Fibroblast of the conjunctiva (primary cell): ENCODE results near the gene GLUD1.
A peak's percentile ranks its signal among the peaks of the same experiment; 100 is the strongest.
"Not testable (repeated sequence)": the region's sequence is repeated elsewhere in the genome, so short reads cannot be mapped to it uniquely, and the experiment has no call there.

Experiments used
- DNase-seq: peaks from one replicate; pipeline ENCODE4 v3.0.0-alpha.2; 2010; ENCODE audit warnings: low read depth

The GLUD1 gene

DNA sequence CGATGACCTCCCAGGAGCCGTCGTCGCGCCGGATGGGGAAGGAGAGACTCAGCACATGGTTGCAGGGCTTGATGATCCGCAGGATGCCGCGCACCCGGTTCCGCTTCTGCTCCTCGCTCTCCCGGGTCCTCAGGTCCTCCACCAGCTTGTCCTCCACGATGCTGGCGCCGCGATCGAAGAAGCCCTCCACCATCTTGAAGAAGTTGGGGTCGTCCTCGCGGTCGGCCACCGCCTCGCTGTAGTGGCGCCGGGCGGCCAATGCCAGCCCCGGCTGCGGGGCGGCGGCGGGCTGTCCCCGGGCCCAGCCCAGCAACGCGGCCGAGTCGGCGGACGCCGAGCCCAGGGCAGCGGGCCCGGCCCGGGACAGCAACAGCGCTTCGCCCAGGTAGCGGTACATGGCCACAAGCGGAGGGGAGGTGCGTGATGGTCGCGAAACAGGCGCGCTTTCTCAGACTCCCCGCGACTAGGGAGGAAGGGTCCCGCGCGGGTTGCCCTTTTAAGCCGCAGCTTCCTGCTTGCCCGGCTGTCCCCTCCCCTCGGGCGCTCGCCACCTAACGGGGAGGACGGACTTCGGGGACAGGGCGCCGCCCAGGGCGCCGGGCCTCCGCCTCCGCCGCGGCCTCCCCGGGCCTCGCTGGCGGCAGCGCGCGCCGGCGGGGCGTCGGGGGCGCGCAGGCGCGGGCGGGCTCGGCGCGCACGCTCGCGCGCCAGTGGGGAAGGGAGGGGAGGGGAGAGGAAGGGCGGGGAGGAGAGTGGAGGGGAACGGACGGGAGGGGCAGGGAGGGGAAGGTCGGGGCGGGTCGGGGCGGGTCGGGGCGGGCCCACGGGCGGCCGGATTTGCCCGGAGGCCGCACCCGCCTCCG is at the start of gene GLUD1, which contains the start of gene SHLD2:
Gene GLUD1 (minus strand): TSS at position 471 of the 863 bp plus-strand sequence. CDS start 74 bp downstream, at position 397.
Gene SHLD2 (plus strand): TSS at position 834 of the 863 bp plus-strand sequence. CDS start 56,149 bp downstream, outside the sequence.
- DNase-seq, result peak; percentile 89

DNA sequence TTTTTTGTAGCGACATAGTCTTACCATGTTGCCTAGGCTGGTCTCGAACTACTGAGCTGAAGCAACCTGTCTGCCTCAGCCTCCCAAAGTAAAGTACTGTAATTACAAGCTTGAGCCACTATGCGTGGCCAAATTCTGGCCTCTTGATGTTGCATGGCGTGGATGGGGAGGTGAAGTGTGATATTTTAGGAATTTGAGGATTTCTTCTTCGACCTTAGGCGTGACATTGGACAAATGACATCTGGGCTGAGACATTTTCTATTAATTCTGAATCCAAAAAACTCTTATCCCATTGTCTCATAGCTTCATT is 48.4 kb upstream of the GLUD1 start:
- not testable (repeated sequence) for DNase-seq

- peak; percentile 10 for DNase-seq
Observed at GRCh38 chr10:87142230-87143108, 47.8 kb upstream of the GLUD1 start.

GRCh38 chr10:87137478-87137877 is 42.8 kb upstream of the GLUD1 start:
- not testable (repeated sequence) for DNase-seq

- not testable (repeated sequence) for DNase-seq
Observed at GRCh38 chr10:87134440-87134839, 39.8 kb upstream of the GLUD1 start.

GRCh38 chr10:87133936-87134335 is 39.3 kb upstream of the GLUD1 start:
- not testable (repeated sequence) for DNase-seq

- not testable (repeated sequence) for DNase-seq
Observed at GRCh38 chr10:87132176-87132575, 37.5 kb upstream of the GLUD1 start.

GRCh38 chr10:87127607-87128156 is 33.0 kb upstream of the GLUD1 start:
- not testable (repeated sequence) for DNase-seq

- not testable (repeated sequence) for DNase-seq
Observed at GRCh38 chr10:87127048-87127447, 32.4 kb upstream of the GLUD1 start.

DNA sequence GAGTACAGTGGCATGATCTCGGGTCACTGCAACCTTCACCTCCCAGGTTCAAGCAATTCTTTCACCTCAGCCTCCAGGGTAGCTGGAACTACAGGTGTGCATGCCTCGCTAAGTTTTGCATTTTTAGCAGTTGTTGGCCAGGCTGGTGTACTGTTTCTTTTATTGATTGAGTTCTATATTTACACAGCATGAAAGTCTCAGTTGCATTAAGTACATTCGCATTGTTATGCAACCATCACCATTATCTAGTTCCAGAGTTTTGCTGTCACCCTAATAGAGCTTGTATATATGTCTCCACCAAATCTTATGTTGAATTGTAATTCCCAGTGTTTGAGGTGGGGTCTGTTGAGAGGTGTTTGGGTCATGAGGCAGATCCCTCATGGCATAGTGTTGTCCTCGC is 28.7 kb upstream of the GLUD1 start:
- not testable (repeated sequence) for DNase-seq

DNA sequence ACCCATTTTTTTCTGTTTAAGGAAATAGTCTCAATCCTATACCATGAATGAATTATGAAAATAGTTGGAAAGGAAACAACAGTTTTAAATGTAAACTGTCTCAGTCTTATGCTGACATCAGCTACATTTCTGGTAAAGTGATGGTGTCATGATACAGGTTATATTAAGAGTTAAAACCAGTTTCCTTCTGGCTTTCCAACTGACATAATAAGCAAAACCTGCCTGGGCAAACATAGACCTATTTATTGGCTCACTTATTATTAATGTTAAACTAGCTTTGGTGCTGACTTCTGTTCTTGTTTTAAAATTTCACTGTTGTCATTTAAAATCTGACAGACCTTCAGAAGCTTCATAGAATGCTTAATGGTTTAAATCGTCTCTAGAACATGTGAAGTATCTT is 24.4 kb upstream of the GLUD1 start:
- DNase-seq, result not testable (repeated sequence)

GRCh38 chr10:87118122-87118521 is 23.5 kb upstream of the GLUD1 start:
- DNase-seq, result not testable (repeated sequence)

DNA sequence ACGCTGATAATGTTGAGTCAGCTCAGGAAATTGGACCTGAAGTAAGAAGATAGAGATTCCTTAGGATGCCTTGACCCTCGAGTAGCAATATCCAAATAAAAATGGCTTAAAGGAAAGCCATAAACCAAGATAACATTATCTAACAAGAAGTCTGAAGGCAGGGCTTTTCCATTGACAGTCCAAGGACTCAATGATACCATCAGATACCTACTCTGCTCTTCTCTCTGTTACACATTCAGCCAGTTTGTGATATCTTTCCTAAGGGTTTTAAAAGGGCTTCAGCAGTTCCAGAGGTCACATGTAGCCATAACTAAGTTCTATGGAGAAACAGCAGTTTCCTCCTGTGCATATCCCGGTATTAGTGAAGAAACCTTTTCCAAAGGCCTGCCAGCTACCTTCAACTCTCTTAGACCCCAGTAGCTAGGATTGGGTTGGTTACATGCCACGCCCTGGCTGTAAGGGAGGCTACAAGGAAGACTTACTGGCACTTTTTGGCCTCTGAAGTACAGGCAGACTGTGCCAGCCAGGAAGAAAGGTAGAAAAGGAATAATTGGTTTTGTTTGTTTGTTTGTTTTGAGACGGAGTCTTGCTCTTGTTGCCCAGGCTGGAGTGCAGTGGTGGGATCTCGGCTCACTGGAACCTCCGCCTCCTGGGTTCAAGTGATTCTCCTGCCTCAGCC is 10.9 kb upstream of the GLUD1 start:
- DNase-seq, result no peak

DNA sequence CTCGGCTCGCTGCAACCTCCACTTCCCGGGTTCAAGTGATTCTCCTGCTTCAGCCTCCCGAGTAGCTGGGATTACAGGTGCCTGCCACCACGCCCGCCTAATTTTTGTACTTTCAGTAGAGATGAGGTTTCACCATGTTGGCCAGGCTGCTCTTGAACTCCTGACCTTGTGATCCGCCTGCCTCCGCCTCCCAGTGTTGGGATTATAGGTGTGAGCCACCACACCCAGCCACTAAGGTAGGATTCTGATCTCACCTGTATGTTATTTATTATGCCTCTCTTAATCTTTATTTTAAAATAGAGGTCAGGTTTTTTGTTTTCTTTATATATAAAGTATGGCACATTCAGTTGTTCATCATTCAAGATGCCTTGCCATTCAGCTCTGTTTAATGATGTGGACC is 10.1 kb upstream of the GLUD1 start:
- DNase-seq, result not testable (repeated sequence)

- no peak for DNase-seq
Observed at GRCh38 chr10:87101996-87102395, 7.4 kb upstream of the GLUD1 start.

- peak; percentile 62 for DNase-seq
Observed at GRCh38 chr10:87095236-87095945, 748 bp upstream of the GLUD1 start.

- no peak for DNase-seq
Observed at GRCh38 chr10:87093632-87094372, 841 bp downstream of the GLUD1 start.

GRCh38 chr10:87092861-87093631 is 1.6 kb downstream of the GLUD1 start:
- DNase-seq, result peak; percentile 26

GRCh38 chr10:87092376-87092860 is 2.2 kb downstream of the GLUD1 start:
- peak; percentile 55 for DNase-seq
